ENCODE results near the gene SGPP2. TPM values are rescaled to one million over a fixed set of nuclear protein-coding genes. Genes with fewer than 3 reads are reported as not detected.
"Not testable (repeated sequence)": the region's sequence is repeated elsewhere in the genome, so short reads cannot be mapped to it uniquely, and the experiment has no call there.

Gene SGPP2, protein sequence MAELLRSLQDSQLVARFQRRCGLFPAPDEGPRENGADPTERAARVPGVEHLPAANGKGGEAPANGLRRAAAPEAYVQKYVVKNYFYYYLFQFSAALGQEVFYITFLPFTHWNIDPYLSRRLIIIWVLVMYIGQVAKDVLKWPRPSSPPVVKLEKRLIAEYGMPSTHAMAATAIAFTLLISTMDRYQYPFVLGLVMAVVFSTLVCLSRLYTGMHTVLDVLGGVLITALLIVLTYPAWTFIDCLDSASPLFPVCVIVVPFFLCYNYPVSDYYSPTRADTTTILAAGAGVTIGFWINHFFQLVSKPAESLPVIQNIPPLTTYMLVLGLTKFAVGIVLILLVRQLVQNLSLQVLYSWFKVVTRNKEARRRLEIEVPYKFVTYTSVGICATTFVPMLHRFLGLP
- not detected in 2 replicates for total RNA-seq (2014; rRNA removed; shearing (Covaris generic))

DNA sequence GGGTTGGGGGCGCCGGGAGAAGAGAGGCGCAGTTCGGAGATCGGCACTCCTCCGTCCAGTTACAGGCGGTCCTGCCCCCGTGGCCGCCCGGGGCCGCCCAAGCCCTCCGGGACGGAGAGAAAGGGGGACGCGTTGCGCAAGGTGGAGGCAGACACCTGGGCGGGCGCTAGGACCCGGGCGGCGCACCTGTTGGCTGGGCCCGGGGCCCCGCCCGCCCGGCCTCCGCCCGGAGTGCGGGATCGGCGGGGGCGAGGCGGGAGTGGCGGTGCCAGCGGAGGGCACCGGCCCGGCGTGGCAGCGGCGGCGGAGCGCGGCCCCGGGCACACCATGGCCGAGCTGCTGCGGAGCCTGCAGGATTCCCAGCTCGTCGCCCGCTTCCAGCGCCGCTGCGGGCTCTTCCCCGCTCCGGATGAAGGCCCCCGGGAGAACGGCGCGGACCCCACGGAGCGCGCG, at the start of gene SGPP2:
Gene SGPP2 (plus strand): TSS at position 268 of the 453 bp plus-strand sequence. CDS start 60 bp downstream, at position 328.
- H3K36me3 ChIP-seq (replicated peaks; ENCODE audit: control insufficient read depth, insufficient read depth, low read length) = no peaks in the 10 kb centered on the region
- DNase-seq = peak; percentile 89
- H3K4me3 ChIP-seq (ENCODE audit: insufficient read depth, low read depth, low read length) = peak within 1 kb of the TSS; percentile 38
- H3K27me3 ChIP-seq (ENCODE audit: control insufficient read depth, insufficient read depth, low read length) = peaks cover 79% of the 10 kb centered on the region

DNA sequence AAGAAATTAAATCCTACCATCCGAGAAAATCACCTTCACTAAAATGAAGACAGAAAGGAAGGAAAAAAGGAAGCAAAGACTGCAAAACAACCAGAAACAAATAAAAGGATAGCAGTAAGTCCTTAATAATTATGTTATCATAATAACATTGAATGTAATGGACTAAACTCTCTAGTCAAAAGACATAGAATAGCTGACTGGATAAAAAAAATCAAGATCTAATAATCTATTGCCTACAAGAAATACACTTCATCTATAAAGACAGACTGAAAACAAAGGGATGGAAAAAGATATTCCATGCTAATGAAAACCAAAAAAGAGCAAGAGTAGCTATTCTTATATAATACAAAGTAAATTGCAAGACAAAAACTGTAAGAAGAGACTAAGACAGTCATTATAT, 48.5 kb upstream of the SGPP2 start:
- Histone ChIP-seq H3K27me3 (ENCODE audit: control insufficient read depth, insufficient read depth, low read length) (no peaks in the 10 kb centered on the region), H3K36me3 (replicated peaks; ENCODE audit: control insufficient read depth, insufficient read depth, low read length) (no peaks in the 10 kb centered on the region), H3K4me3 (ENCODE audit: insufficient read depth, low read depth, low read length) (no peak overlapping the region)
- no peak for DNase-seq

DNA sequence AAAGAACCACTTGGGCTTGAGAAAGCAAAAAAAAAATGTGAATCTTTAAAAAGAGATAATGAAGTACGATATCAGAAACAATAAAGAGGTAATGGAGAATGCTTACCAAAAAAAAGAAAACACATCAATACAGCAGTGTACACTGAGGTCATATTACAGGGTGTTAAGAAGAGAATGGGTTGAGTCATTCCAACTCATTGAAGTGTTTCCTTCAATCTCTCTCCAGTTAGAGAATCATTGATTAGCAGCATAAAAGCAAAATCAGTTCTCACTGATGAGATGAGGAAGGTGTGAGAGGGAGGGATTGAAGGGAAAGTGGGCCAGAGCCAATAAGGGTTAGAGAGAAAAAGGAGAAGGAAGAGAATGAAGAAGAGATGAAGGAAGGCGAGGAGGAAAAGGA, 43.9 kb upstream of the SGPP2 start:
- no peaks in the 10 kb centered on the region for H3K27me3 ChIP-seq (ENCODE audit: control insufficient read depth, insufficient read depth, low read length)
- H3K4me3 ChIP-seq (ENCODE audit: insufficient read depth, low read depth, low read length) = no peak overlapping the region
- H3K36me3 ChIP-seq (replicated peaks; ENCODE audit: control insufficient read depth, insufficient read depth, low read length) = no peaks in the 10 kb centered on the region
- DNase-seq = no peak

DNA sequence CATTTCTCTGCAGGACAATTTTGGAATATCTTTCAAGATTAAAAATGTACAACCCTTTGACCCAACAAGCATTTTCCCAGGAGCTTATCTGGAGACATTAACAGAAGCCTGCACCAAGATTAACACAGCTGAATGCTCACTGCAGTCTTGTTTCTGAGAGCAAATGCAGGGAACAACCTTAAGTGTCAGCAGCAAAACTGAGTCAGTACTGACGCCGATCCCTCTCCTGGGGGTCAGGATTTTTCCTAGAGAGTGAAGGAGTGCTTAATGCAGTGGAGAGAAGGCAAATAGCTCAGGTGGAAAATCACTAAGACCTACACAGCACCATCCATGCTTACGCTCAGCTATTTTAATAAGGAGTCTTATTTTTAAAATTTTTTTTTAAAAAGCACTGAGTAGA, 42.8 kb upstream of the SGPP2 start:
- DNase-seq = no peak
- H3K27me3 ChIP-seq (ENCODE audit: control insufficient read depth, insufficient read depth, low read length) = no peaks in the 10 kb centered on the region
- H3K4me3 ChIP-seq (ENCODE audit: insufficient read depth, low read depth, low read length) = no peak overlapping the region
- no peaks in the 10 kb centered on the region for H3K36me3 ChIP-seq (replicated peaks; ENCODE audit: control insufficient read depth, insufficient read depth, low read length)

DNA sequence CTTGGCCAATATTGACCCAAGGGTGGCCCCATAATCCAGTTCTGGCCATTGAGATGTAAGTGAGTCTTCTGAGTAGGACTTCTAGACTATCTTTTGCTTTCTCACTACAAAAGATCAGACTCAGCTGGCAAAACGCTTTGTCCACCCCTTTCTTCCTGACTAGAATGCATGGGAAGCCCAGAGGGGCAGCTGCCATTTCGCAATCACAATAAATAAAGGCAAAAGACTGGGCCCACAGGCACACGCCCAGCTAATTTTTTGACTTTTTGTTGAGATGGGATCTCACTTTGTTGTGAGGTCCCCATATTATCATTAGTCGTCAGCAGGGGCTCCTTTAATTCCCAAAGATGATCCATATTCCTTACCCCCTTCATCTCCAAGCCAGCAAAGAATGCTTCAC, 41.1 kb upstream of the SGPP2 start:
- no peak for DNase-seq
- Histone ChIP-seq H3K36me3 (replicated peaks; ENCODE audit: control insufficient read depth, insufficient read depth, low read length) (no peaks in the 10 kb centered on the region), H3K4me3 (ENCODE audit: insufficient read depth, low read depth, low read length) (no peak overlapping the region), H3K27me3 (ENCODE audit: control insufficient read depth, insufficient read depth, low read length) (no peaks in the 10 kb centered on the region; the same call in 1 of the 2 replicates)

DNA sequence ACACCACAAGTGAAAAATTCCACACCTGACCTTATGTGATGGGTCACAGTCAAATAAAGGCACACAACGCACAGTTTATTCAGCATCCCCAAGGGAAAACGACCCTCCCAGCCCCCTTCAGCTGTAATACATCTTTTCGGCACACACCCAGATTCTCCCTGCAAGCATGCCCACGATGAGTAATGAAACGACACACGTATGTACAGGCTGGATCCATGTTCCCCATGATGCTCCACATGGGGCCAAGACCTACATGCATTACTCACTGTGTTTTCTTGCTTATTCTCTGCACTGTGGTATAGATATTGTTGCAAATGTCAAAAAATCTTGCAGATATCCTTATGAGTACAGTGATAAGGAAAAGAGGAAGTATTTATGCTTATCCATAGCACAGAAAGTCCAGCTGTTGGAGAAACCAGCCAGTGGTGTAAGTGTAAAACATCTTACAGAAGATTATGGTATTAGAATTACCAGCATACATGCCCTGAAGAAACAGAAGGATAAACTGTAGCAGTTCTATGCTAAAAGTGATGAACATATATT, 32.5 kb upstream of the SGPP2 start:
- H3K27me3 ChIP-seq (ENCODE audit: control insufficient read depth, insufficient read depth, low read length) = peaks cover 1% of the 10 kb centered on the region; the same call in 1 of the 2 replicates
- no peak for DNase-seq
- no peaks in the 10 kb centered on the region for H3K36me3 ChIP-seq (replicated peaks; ENCODE audit: control insufficient read depth, insufficient read depth, low read length)
- no peak overlapping the region for H3K4me3 ChIP-seq (ENCODE audit: insufficient read depth, low read depth, low read length)

DNA sequence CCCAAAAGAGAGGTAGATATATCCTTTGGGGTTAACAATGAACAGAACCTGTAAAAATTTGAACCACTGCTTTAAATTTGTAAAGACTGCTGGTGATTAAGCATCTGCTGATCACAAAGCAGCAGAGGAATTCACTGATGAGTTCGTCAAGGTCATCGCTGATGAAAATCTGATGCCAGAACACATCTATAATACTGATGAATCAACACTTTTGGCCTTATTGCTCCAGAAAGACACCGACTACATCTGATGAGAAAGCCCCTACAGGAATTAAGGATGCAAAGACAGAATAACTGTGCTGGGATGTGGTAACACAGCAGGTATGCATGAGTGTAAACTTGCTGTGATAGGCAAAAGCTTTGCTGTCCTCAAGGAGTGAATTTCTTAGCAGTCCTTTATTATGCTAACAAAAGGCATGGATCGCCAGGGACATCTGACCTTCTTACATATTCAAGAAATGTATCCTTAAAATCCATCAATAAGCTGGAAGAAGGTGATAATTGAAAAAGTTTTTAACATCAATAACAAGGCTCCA, 30.5 kb upstream of the SGPP2 start:
- Histone ChIP-seq H3K36me3 (replicated peaks; ENCODE audit: control insufficient read depth, insufficient read depth, low read length) (no peaks in the 10 kb centered on the region), H3K27me3 (ENCODE audit: control insufficient read depth, insufficient read depth, low read length) (peaks cover 1% of the 10 kb centered on the region; the same call in 1 of the 2 replicates), H3K4me3 (ENCODE audit: insufficient read depth, low read depth, low read length) (no peak overlapping the region)
- peak; percentile 6 for DNase-seq

DNA sequence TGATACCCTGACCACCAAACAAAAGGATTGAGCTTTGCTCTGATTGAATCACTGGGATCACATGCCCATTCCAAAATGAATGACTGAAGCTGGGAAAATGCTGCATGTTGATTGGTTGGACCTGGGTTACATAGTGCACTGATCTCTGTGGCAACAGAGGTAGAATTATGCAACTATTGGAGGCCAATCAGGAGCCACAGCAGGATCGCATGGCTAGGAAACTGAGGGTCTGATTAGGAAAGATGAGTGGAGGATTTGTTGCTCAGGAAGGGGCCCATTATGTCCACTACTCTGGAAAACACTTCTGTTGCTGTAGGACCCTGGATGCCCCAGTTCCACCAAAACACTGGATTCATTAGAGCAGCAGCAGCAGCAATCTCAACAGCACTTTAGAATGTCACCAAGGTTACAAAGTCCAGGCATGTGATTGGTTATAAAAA, 25.9 kb upstream of the SGPP2 start:
- DNase-seq = no peak
- Histone ChIP-seq H3K4me3 (ENCODE audit: insufficient read depth, low read depth, low read length) (no peak overlapping the region), H3K36me3 (replicated peaks; ENCODE audit: control insufficient read depth, insufficient read depth, low read length) (no peaks in the 10 kb centered on the region), H3K27me3 (ENCODE audit: control insufficient read depth, insufficient read depth, low read length) (no peaks in the 10 kb centered on the region; the same call in 1 of the 2 replicates)

DNA sequence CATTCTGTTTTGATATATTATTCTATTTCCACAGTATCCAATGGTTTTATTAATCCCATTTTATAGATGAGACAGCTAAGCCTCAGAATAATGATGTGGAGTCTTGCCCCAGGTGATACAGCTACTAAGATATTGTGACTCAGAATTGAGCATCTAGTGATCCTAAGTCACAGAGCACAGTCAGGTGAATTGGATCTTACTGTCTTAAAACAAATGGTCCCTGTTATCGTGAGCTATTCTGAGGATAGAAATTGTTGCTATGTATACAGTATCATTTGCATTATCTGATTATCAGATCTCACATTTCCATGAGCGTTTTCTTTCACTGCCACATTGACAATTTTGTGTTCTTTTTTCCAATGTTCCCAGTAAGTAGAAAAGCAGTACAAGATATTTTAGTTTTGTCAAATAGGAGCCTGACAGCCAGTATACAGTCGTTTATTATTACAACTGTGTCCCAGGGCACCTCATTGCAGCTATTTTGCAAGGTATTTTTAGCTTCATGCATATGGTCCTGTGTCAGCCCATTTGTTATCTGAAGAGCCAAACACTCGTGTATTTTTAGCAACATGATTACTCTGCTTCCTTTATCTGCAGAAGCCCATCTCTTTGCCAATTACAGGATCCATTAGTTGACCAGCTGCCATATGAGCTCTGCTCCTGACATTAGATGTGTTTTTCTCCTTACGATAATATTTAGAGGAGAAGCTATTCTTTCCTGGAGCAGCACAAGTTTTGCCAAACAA, 25.1 kb upstream of the SGPP2 start:
- no peak overlapping the region for H3K4me3 ChIP-seq (ENCODE audit: insufficient read depth, low read depth, low read length)
- no peaks in the 10 kb centered on the region for H3K36me3 ChIP-seq (replicated peaks; ENCODE audit: control insufficient read depth, insufficient read depth, low read length)
- no peak for DNase-seq
- no peaks in the 10 kb centered on the region; the same call in 1 of the 2 replicates for H3K27me3 ChIP-seq (ENCODE audit: control insufficient read depth, insufficient read depth, low read length)

DNA sequence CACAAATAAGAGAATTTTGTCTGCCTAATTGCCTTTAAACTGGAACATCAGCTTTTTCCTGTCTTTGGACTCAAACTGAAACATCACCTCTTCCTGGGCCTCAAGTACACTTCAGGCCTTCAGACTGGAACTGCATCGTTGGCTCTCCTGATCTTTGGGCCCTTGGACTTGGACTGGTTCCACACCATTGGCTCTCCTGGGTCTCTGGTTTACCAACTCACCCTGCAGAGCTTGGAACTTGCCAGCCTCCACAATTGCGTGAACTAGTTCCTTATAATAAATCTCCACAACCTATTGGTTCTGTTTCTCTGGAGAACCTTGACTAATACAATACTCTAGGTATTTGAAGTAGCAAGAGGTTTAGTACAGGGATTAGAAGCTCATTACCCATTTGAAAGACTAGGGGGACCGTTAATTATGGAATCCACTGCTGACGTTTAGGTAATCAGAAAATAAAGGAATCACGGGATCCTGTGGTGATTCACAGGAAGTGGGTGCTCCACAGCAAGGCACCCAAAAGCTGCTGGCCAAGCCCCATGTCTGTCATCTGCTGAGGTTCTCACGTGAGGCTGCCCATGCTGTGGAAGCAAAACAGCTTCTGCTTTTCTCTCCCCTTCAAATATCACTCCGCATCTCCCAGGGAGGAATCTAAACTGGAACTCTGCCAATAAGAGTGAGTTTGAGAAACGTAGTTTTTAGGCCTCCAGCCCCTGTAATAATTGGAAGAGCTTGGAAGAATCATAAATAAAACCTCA, 20.0 kb upstream of the SGPP2 start:
- Histone ChIP-seq H3K36me3 (replicated peaks; ENCODE audit: control insufficient read depth, insufficient read depth, low read length) (no peaks in the 10 kb centered on the region), H3K4me3 (ENCODE audit: insufficient read depth, low read depth, low read length) (no peak overlapping the region), H3K27me3 (ENCODE audit: control insufficient read depth, insufficient read depth, low read length) (no peaks in the 10 kb centered on the region)
- no peak for DNase-seq

DNA sequence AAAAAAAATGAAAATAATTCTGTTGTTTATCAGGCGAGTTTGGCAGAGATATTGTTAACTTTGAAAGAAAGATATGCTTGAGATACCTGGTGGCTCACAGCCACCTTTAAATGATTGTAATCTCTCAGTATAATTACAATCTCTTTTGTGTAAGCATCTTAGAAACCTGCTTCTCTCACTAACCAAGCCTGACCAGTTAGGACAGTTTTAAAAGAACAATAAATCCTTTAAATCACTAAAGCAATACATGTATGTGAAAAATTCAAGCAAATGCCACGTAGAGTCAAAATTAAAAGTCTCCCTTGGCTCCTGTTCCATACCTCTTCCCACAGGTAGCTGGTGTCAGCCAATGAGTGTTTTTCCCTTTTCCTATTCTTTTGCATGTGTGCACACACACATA, 15.7 kb upstream of the SGPP2 start:
- Histone ChIP-seq H3K27me3 (ENCODE audit: control insufficient read depth, insufficient read depth, low read length) (no peaks in the 10 kb centered on the region), H3K36me3 (replicated peaks; ENCODE audit: control insufficient read depth, insufficient read depth, low read length) (no peaks in the 10 kb centered on the region), H3K4me3 (ENCODE audit: insufficient read depth, low read depth, low read length) (no peak overlapping the region)
- no peak for DNase-seq

DNA sequence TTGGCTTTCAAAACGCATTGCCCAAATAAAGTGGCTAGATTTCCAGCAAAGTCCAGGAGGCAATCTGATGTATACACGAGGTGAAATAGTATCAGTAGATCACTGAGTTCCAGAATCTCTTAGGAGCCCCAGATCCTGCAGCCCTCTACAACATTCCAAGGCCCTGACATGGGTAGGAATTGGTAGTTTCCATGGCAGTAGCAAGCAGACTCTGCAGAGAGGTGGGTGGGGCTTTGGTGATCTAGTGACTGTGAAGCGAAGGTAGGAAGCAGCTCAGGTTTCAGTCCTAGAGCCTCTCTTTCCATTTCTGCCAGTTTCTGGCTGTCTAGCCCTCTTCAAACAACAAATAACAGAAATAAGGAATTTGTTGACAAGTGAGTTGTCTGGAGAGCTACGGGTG, 13.8 kb upstream of the SGPP2 start:
- H3K4me3 ChIP-seq (ENCODE audit: insufficient read depth, low read depth, low read length) = no peak overlapping the region
- no peaks in the 10 kb centered on the region for H3K36me3 ChIP-seq (replicated peaks; ENCODE audit: control insufficient read depth, insufficient read depth, low read length)
- peak; percentile 10 for DNase-seq
- H3K27me3 ChIP-seq (ENCODE audit: control insufficient read depth, insufficient read depth, low read length) = no peaks in the 10 kb centered on the region

DNA sequence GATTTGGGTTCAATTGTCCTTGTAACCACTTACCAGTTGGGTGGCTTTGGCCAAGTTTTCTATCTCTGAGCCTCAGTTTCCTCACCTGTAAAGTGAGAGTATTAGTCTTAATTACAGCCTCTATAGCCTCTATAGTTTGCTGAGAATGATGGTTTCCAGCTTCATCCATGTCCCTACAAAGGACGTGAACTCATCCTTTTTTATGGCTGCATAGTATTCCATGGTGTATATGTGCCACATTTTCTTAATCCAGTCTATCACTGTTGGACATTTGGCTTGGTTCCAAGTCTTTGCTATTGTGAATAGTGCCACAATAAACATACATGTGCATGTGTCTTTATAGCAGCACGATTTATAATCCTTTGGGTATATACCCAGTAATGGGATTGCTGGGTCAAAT, 12.0 kb upstream of the SGPP2 start:
- not testable (repeated sequence) for DNase-seq; H3K27me3 ChIP-seq (ENCODE audit: control insufficient read depth, insufficient read depth, low read length); H3K4me3 ChIP-seq (ENCODE audit: insufficient read depth, low read depth, low read length); H3K36me3 ChIP-seq (replicated peaks; ENCODE audit: control insufficient read depth, insufficient read depth, low read length)

DNA sequence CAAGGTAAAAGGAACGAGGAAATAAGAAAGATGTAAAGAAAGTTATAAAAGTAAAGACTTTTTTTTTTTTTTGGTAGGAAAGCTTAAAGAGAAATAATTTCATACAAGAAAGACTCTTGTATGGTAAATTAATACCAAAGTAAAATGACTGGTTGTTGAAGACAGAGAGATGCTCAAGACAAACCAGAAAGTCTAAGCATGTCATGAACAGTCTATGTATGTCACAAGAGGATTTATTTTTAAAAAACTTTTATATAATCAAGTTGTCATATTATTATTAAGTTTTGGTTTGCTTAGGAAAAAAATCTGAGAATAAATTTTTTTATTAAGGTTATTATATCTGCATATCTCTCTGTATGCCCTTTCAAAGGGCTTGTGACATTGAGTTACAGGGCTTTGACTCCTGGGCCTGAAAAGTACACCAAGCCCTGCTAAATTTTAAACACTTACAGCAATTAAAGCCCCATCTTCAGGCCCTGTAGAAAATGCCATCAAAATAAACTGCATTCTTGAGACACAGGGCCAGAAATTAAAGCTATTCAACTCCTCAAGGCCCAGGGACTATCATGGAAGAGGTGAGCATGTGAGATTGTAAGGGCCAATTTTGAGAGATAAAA, 10.9 kb upstream of the SGPP2 start:
- no peak for DNase-seq
- no peaks in the 10 kb centered on the region for H3K36me3 ChIP-seq (replicated peaks; ENCODE audit: control insufficient read depth, insufficient read depth, low read length)
- no peaks in the 10 kb centered on the region for H3K27me3 ChIP-seq (ENCODE audit: control insufficient read depth, insufficient read depth, low read length)
- no peak overlapping the region for H3K4me3 ChIP-seq (ENCODE audit: insufficient read depth, low read depth, low read length)
